IMR-90 (cell line): ENCODE results near the gene UNC5B. TPM values are rescaled to one million over a fixed set of nuclear protein-coding genes. Genes with fewer than 3 reads are reported as not detected.

Source experiments
- ATAC-seq: fragments of 200-7000 bp; cut with Tn5 transposase; 2 replicates; pipeline ENCODE4 v1.9.1; 2020; ENCODE audit warnings: low read depth, mild to moderate bottlenecking, moderate library complexity
- BruUV-seq: library from RNA; stranded (reverse); fragments of 400-500 nt; replicated peaks from 2 replicates; lab custom pipeline; 2021; lab: Mats Ljungman, UMichigan
- CTCF ChIA-PET: fragments of 300-600 bp; formaldehyde crosslinking; extraction: SDS; loops from one replicate; lab custom pipeline; 2021; ENCODE audit warnings: antibody characterized with exemption; lab: Yijun Ruan, JAX
- POLR2A ChIA-PET: fragments of 300-600 bp; sonication (Branson Sonifier 250); formaldehyde crosslinking; loops from one replicate; lab custom pipeline; 2022; ENCODE audit warnings: antibody characterized with exemption; ENCODE audit not compliant: unreplicated experiment; lab: Charles Lee
- DNase-seq: peaks from one replicate; pipeline ENCODE4 v3.0.0; 2013
- H2AFZ ChIP-seq: replicated peaks from 2 replicates; pipeline ENCODE3; 2013; ENCODE audit warnings: low read length, mild to moderate bottlenecking; ENCODE audit not compliant: poor library complexity
- H2AK5ac ChIP-seq: 2 replicates; pipeline ENCODE4 v1.6.1; 2013; ENCODE audit warnings: low read depth, low read length, inconsistent platforms
- H2AK9ac ChIP-seq: replicated peaks from 2 replicates; pipeline ENCODE3; 2013; ENCODE audit warnings: mild to moderate bottlenecking, low read depth, low read length, moderate library complexity; ENCODE audit not compliant: poor library complexity
- H2BK120ac ChIP-seq: 2 replicates; pipeline ENCODE4 v1.6.1; 2013; ENCODE audit warnings: low read depth, low read length, inconsistent platforms
- H2BK15ac ChIP-seq: 3 replicates; pipeline ENCODE4 v1.6.1; 2013; ENCODE audit warnings: low read depth, low read length, inconsistent platforms
- H2BK20ac ChIP-seq: 2 replicates; pipeline ENCODE4 v1.6.1; 2013; ENCODE audit warnings: low read depth, mild to moderate bottlenecking, inconsistent platforms, low read length, moderate library complexity
- H2BK5ac ChIP-seq: 2 replicates; pipeline ENCODE4 v1.6.1; 2013; ENCODE audit warnings: mild to moderate bottlenecking, low read depth, low read length, inconsistent platforms; ENCODE audit not compliant: poor library complexity, severe bottlenecking
- H3K14ac ChIP-seq: replicated peaks from 2 replicates; pipeline ENCODE4 v1.6.1; 2013; ENCODE audit warnings: low read depth, low read length, inconsistent platforms
- H3K18ac ChIP-seq: 2 replicates; pipeline ENCODE4 v1.6.1; 2013; ENCODE audit warnings: low read depth, low read length, control low read depth
- H3K23ac ChIP-seq: 2 replicates; pipeline ENCODE4 v1.6.1; 2013; ENCODE audit warnings: low read depth, low read length, inconsistent platforms
- H3K27ac ChIP-seq: 2 replicates; pipeline ENCODE4 v1.5.1; 2013; ENCODE audit warnings: mild to moderate bottlenecking, control low read depth, low read length; ENCODE audit not compliant: insufficient read depth
- H3K27me3 ChIP-seq: 2 replicates; pipeline ENCODE4 v1.6.1; 2013; ENCODE audit warnings: low read length; ENCODE audit not compliant: control insufficient read depth, insufficient read depth
- H3K36me3 ChIP-seq: 2 replicates; pipeline ENCODE4 v1.6.1; 2013; ENCODE audit warnings: low read length, mixed read lengths; ENCODE audit not compliant: control insufficient read depth, insufficient read depth
- H3K4ac ChIP-seq: 2 replicates; pipeline ENCODE4 v1.6.1; 2013; ENCODE audit warnings: low read depth, low read length, inconsistent platforms
- H3K4me1 ChIP-seq: 2 replicates; pipeline ENCODE4 v1.6.1; 2013; ENCODE audit warnings: low read length, mixed read lengths; ENCODE audit not compliant: control insufficient read depth, insufficient read depth
- H3K4me2 ChIP-seq: 2 replicates; pipeline ENCODE4 v1.6.1; 2013; ENCODE audit warnings: low read depth, mild to moderate bottlenecking, control low read depth, low read length, moderate library complexity
- H3K4me3 ChIP-seq: 2 replicates; pipeline ENCODE4 v1.5.1; 2013; ENCODE audit warnings: low read depth, mild to moderate bottlenecking, control low read depth, low read length, moderate library complexity; ENCODE audit not compliant: insufficient read depth
- H3K56ac ChIP-seq: 2 replicates; pipeline ENCODE4 v1.6.1; 2013; ENCODE audit warnings: low read length, inconsistent platforms; ENCODE audit not compliant: insufficient read depth; ENCODE audit errors: extremely low read depth
- H3K79me1 ChIP-seq, 2 experiments: 2 replicates each; pipeline ENCODE4 v1.6.1; 2013; ENCODE audit warnings: low read length in 2 of 2, inconsistent platforms in 1 of 2, low read depth in 1 of 2
- H3K9ac ChIP-seq: 2 replicates; pipeline ENCODE4 v1.6.1; 2013; ENCODE audit warnings: low read depth, low read length, control low read depth
- H3K9me1 ChIP-seq: 2 replicates; pipeline ENCODE4 v1.6.1; 2013; ENCODE audit warnings: low read length, inconsistent platforms; ENCODE audit not compliant: insufficient read depth
- H3K9me3 ChIP-seq: 2 replicates; pipeline ENCODE4 v1.6.1; 2013; ENCODE audit warnings: low read length; ENCODE audit not compliant: control insufficient read depth, insufficient read depth
- H4K20me1 ChIP-seq: 2 replicates; pipeline ENCODE4 v1.6.1; 2013; ENCODE audit warnings: low read length, inconsistent platforms; ENCODE audit not compliant: insufficient read depth
- H4K5ac ChIP-seq: 2 replicates; pipeline ENCODE4 v1.6.1; 2013; ENCODE audit warnings: mild to moderate bottlenecking, low read depth, low read length, control low read depth
- H4K8ac ChIP-seq, 2 experiments: 2 replicates each; pipeline ENCODE4 v1.6.1; 2013; ENCODE audit warnings: low read depth in 2 of 2, low read length in 2 of 2, control low read depth in 1 of 2, inconsistent platforms in 1 of 2
- H4K91ac ChIP-seq: 2 replicates; pipeline ENCODE4 v1.6.1; 2013; ENCODE audit warnings: low read depth, low read length, inconsistent platforms; ENCODE audit not compliant: insufficient read depth
- BHLHE40 ChIP-seq: fragments of 150-350 bp; IDR thresholded peaks from 2 replicates; pipeline ENCODE4 v1.6.1; 2016; ENCODE audit warnings: mild to moderate bottlenecking, low read depth, low read length
- CEBPB ChIP-seq: IDR thresholded peaks from 2 replicates; pipeline ENCODE4 v1.6.1; 2012; ENCODE audit warnings: low read depth, low read length, improper control_type of control experiment
- CHD1 ChIP-seq: IDR thresholded peaks from 2 replicates; pipeline ENCODE4 v1.6.1; 2012; ENCODE audit warnings: low read depth, low read length, improper control_type of control experiment
- CTCF ChIP-seq: conservative IDR thresholded peaks from 2 replicates; pipeline ENCODE4 v1.5.1; 2012; ENCODE audit warnings: mild to moderate bottlenecking, low read depth, low read length, improper control_type of control experiment
- ELK1 ChIP-seq: fragments of 150-350 bp; IDR thresholded peaks from 2 replicates; pipeline ENCODE4 v1.6.1; 2016; ENCODE audit warnings: low read depth, mild to moderate bottlenecking, low read length, moderate library complexity, borderline replicate concordance
- FOS ChIP-seq: fragments of 150-350 bp; IDR thresholded peaks from 2 replicates; pipeline ENCODE4 v1.6.1; 2016; ENCODE audit warnings: low read depth, low read length
- MAFK ChIP-seq: IDR thresholded peaks from 2 replicates; pipeline ENCODE4 v1.6.1; 2012; ENCODE audit warnings: low read depth, low read length, improper control_type of control experiment
- MAZ ChIP-seq: IDR thresholded peaks from 2 replicates; pipeline ENCODE4 v1.6.1; 2012; ENCODE audit warnings: low read depth, mild to moderate bottlenecking, low read length, improper control_type of control experiment, moderate library complexity, borderline replicate concordance
- MXI1 ChIP-seq: IDR thresholded peaks from 2 replicates; pipeline ENCODE4 v1.6.1; 2012; ENCODE audit warnings: low read depth, mild to moderate bottlenecking, low read length, moderate library complexity, borderline replicate concordance
- NFE2L2 ChIP-seq: fragments of 150-350 bp; IDR thresholded peaks from 2 replicates; pipeline ENCODE4 v1.6.1; 2016; ENCODE audit warnings: low read depth, mild to moderate bottlenecking, low read length
- POLR2A ChIP-seq: IDR thresholded peaks from 2 replicates; pipeline ENCODE4 v1.6.1; 2012; ENCODE audit warnings: mild to moderate bottlenecking, low read depth, low read length
- RAD21 ChIP-seq: IDR thresholded peaks from 2 replicates; pipeline ENCODE4 v1.6.1; 2012; ENCODE audit warnings: low read length, improper control_type of control experiment
- RCOR1 ChIP-seq: IDR thresholded peaks from 2 replicates; pipeline ENCODE4 v1.6.1; 2012; ENCODE audit warnings: mild to moderate bottlenecking, low read length, improper control_type of control experiment; ENCODE audit not compliant: insufficient replicate concordance
- RFX5 ChIP-seq: IDR thresholded peaks from 2 replicates; pipeline ENCODE4 v1.8.0; 2012; ENCODE audit warnings: low read depth, mild to moderate bottlenecking, low read length, moderate library complexity
- SMC3 ChIP-seq: fragments of 150-350 bp; IDR thresholded peaks from 2 replicates; pipeline ENCODE4 v1.6.1; 2016; ENCODE audit warnings: low read depth, mild to moderate bottlenecking, antibody characterized with exemption, low read length, moderate library complexity
- USF2 ChIP-seq: fragments of 150-350 bp; IDR thresholded peaks from 2 replicates; pipeline ENCODE4 v1.6.1; 2017; ENCODE audit warnings: mild to moderate bottlenecking, antibody characterized with exemption, low read length, low read depth
- WGBS, 2 experiments: methylation state at CpG; one replicate each; pipeline versions ENCODE4 v1.1.5 to v1.1.7; 2013; ENCODE audit warnings: missing lambda C conversion rate in 2 of 2; ENCODE audit not compliant: insufficient read length in 1 of 2; ENCODE audit errors: extremely low coverage in 2 of 2; 5-methylcytosine and 5-hydroxymethylcytosine counted together
- dilution Hi-C: fragments of 300-500 bp; cut with HindIII; formaldehyde crosslinking; loops from one replicate; pipeline ENCODE4 v1.14.3; 2018; ENCODE audit warnings: low sequenced_read_pairs; ENCODE audit not compliant: unreplicated experiment
- in situ Hi-C: fragments of 300-500 bp; cut with MboI; formaldehyde crosslinking; loops from 3 replicates; pipeline ENCODE4 v1.14.3; 2019; ENCODE audit warnings: low sequenced_read_pairs, inconsistent platforms, mixed read lengths
- intact Hi-C: fragments of 100-400 bp; cut with micrococcal nuclease; formaldehyde crosslinking; loops from 2 replicates; pipeline ENCODE4 v1.10.0; 2022
- polyA plus RNA-seq, 3 experiments: library from polyadenylated mRNA; depleted of rRNA; stranded (reverse); fragments of >200 nt; gene quantifications; 2 replicates each; pipeline ENCODE4 v1.2.3, GENCODE V29; 2012; ENCODE audit warnings: low replicate concordance in 1 of 3
- total RNA-seq: library from RNA; depleted of rRNA; stranded (reverse); fragments of >200 nt; gene quantifications from 2 replicates; pipeline ENCODE4 v1.2.3, GENCODE V29; 2012

UNC5B gene
- total and polyA plus RNA-seq, 2 of the 4 experiments (the other 2 are of a cell fraction), result 1.6 to 4.2 TPM

- no peak overlapping the region for H2AK9ac ChIP-seq
- no peaks in the 10 kb centered on the region for H4K20me1 ChIP-seq
- H3K14ac ChIP-seq, result no peak overlapping the region
- no peak overlapping the region for H3K23ac ChIP-seq
- BruUV-seq, result no TSS peak
- no peak overlapping the region for H3K4me3 ChIP-seq
- H3K9ac ChIP-seq, result no peak overlapping the region
- no peak overlapping the region for H3K18ac ChIP-seq
- no peak overlapping the region for H3K56ac ChIP-seq
- no peak overlapping the region for H4K5ac ChIP-seq
- no peak overlapping the region for H2BK5ac ChIP-seq
- no peaks in the 10 kb centered on the region for H3K9me1 ChIP-seq
- H3K4me2 ChIP-seq, result no peak overlapping the region
- intact Hi-C loops, result no loop called here
- H4K91ac ChIP-seq, result no peak overlapping the region
- H4K8ac ChIP-seq, result no peak overlapping the region
- H3K36me3 ChIP-seq, result no peaks in the 10 kb centered on the region
- no peaks in the 10 kb centered on the region for H3K4me1 ChIP-seq
- dilution Hi-C loops, result no loop called here
- 60% methylated on average over 1 of the region's 4 CpGs; no CpG with 5 or more reads in 1 of the 2 experiments for WGBS, 2 experiments
- H3K27ac ChIP-seq, result no peak overlapping the region
- POLR2A ChIA-PET, result no interaction called here
- no peak overlapping the region for H2AFZ ChIP-seq
- peaks cover 40% of the 10 kb centered on the region for H3K27me3 ChIP-seq
- ATAC-seq, result no peak
- TF ChIP-seq MAFK, result no peak
- TF ChIP-seq MAZ, result no peak
- no peak for TF ChIP-seq CHD1
- no peak for TF ChIP-seq NFE2L2
- TF ChIP-seq FOS, result no peak
- no peak for TF ChIP-seq MXI1
- TF ChIP-seq USF2, result no peak
- no peak for TF ChIP-seq CEBPB
- no peak for TF ChIP-seq ELK1
- no peak for TF ChIP-seq RFX5
- TF ChIP-seq SMC3, result no peak
- TF ChIP-seq BHLHE40, result no peak
- no peak for TF ChIP-seq POLR2A
- TF ChIP-seq CTCF, result no peak
- TF ChIP-seq RAD21, result no peak
- no peak for TF ChIP-seq RCOR1
- H2AK5ac ChIP-seq, result no peak overlapping the region
- no peak overlapping the region for H2BK15ac ChIP-seq
- no peak overlapping the region for H3K4ac ChIP-seq
- no peak overlapping the region for H2BK120ac ChIP-seq
- in situ Hi-C loops, result no loop called here
- no peak for DNase-seq
- no peaks in the 10 kb centered on the region for H3K79me1 ChIP-seq
- no peak overlapping the region for H2BK20ac ChIP-seq
- no peaks in the 10 kb centered on the region for H3K9me3 ChIP-seq
- CTCF ChIA-PET, result interaction anchor here (0.9 kb wide), 1 partner anchor 9 kb away, joined by 3 read pairs; no protein-coding TSS in a partner anchor
Observed at GRCh38 chr10:71185209-71185608, 27.2 kb upstream of the UNC5B start.
